Activated T-helper 1 cell treated with anti-CD3 and anti-CD28 coated beads, Interleukin-2, amount 50 U/mL, for 16 hours (primary cell): Measurements from ENCODE around the gene NIPBL.
"Not testable (repeated sequence)": the region's sequence is repeated elsewhere in the genome, so short reads cannot be mapped to it uniquely, and the experiment has no call there.

ENCODE experiments used
- DNase-seq, 2 donors: peaks; one replicate each; pipeline ENCODE4 v3.0.0-alpha.2; 2020; ENCODE audit warnings: low read depth in 1 of 2, low spot score in 1 of 2

NIPBL gene

DNA sequence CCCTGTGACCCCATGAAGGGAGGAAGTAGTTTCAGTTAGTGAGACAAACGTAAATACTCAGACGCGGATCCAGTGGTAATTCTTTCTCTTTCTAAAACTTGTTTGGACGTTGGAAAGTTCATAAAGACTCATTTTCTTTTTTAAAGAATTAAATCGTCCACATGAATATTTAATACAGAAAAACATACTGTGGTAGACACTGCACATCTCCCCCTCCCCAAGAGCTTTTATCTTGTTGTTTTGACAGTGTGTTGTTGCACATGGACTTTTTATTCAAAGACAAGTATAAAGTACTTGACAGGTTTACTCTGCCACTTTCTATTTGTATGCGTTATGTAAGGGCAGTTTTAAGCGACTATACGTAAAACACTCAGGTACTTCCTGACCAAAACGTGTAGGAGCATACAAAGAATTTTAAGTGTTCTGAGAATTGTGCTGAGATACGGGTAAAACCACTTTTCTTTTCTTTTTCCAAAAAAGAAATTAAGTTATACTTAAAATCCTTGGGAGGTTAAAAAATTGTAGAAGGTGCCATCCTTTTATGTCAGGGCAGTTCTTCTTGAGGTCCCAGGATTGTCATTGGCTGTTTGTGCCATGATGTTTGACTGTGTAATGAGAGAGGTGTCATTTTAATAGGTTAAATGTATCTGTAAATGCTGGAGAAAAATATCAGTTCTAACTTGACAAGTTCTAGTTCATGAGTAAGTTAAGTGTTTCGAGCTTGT is 1.3 kb downstream of the NIPBL start:
- no peak for DNase-seq

DNA sequence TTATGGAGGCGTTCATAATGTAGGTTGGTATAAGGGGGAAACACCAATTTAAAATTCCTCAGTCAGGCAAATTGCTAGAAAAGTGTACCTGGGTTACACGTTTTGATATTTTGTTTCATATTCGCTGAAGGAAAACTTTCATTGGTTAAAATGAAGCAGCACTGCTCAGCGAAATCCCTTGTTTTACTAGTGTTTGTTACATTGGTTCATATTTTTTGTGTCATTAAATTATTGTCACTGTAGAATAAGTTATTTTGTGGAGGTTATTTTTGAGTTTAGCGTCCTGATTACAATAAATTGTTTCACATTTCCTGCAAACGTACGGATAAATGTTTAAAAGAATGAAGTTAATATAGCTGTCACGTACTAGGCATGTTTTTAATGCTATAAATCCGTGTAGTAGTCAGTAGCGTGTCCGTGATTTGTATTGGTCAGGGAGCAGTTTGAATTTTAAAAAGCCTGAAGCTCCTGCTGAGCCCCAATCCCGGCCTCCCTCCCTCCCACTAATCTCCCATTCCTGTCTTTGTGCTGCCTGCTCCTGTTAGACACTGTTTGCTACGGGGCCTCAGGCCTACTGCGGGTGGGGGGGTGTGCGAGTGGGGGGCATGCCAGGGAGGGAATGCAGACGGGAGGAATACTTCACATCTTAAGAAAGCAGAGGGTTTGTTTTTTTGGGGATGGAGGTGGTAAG is 2.0 kb downstream of the NIPBL start:
- no peak for DNase-seq

DNA sequence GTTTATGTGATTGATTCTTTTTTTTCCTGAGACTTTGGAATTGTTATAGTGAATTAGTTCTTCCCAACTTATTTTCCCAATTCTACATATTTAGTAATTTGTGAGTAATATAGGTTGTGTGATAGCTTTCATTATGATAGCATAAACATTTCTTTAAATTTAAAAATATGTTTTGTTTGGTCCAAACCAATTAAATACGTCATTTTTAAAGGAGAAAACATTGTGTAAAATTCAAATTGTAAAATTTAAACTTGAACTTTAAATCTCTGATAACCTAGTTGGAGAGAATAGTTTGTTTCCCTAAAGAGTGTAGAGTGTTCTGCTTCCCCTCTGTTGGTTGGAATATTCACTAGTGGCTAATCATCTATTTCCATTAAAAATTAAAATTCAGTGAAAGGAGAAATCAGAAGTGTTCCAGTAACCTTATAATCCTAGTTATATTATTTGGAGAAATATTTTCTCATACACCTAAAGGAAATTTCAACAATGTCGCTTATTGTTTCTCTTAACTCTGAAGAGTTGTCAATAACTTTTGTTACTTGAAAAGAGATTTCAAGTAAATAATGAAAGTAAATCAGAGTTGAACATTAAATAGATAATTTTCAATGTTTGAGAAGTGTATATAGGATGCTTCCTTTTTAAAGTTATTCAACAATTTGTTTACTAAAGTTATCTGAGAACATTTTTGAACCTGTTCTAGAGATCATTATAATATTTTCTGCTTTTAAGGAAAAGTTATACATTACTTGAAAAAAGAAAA is 2.9 kb downstream of the NIPBL start:
- DNase-seq: no peak

DNA sequence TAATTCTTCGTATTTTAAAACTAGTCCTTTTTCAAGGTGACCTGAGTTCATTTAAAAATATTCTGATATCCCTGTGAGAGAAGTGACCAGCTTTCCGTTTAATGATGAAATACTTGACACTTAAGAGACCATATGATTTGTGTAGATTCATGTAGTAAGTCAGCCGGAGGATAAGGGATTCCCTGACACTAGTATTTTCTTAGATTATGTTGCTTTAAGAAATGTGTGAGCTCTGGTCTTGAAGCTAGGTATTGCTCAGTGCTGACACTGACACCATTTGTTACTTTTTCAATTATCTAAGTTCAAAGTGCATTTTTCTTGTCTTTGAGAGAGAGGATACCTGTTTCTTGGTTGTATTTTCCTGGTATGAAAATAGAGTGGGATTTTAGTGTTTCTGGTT is 4.2 kb downstream of the NIPBL start:
- DNase-seq: no peak

DNA sequence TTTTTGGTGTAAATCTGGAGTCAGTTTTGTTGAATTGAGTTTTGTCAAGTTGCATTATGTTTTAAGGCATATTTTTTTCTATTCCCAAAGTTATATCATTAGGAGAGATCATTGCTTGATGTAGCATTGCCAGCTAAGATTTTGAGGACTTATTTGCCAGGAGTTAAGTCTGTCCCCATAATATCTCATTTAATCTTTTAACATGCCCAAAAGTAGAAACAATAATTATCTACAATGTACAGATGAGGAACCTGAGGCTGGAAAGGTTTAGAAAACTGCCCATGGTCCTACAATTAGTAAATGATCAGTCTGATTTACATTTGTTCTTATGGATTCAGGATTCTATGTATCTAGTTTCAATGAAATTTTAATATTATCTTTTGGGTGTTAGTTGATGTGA is 4.7 kb downstream of the NIPBL start:
- DNase-seq: no peak

DNA sequence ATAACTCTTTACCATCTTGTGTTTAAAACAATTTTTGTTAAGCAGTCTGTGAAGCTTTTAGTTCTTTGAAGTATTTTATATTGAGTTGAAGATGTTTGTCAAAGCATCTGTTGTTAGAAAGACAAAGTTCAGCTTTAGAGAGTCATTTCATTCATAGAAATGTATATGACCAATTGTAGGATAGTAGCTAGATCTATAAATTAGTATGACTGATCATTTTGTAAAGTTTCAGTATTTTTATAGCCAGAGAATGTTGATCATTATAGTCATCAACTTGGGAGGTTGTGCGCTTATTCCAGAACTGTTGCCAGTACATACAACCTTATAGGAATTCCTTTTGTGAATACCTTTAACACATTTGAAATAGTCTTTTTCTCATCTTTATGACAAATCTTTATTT is 5.2 kb downstream of the NIPBL start:
- DNase-seq: no peak

DNA sequence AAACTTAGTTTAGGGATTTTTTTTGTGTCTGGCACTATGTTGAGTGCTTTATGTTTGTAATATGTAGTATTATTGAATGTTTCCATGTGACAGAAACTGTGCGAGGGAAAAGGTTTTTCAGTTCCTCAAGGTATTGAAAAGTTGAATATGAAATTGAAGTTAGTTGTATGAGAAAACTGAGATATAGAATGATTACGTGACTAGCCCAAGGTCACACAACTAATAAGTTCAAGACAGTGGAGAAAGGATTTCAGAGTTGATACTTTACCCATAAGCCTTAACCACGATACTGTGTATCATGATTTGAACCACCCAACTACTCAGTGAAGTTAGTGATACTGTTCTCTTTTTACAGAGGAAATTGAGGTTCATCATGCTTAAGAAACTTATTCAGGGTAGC is 5.7 kb downstream of the NIPBL start:
- DNase-seq: no peak

DNA sequence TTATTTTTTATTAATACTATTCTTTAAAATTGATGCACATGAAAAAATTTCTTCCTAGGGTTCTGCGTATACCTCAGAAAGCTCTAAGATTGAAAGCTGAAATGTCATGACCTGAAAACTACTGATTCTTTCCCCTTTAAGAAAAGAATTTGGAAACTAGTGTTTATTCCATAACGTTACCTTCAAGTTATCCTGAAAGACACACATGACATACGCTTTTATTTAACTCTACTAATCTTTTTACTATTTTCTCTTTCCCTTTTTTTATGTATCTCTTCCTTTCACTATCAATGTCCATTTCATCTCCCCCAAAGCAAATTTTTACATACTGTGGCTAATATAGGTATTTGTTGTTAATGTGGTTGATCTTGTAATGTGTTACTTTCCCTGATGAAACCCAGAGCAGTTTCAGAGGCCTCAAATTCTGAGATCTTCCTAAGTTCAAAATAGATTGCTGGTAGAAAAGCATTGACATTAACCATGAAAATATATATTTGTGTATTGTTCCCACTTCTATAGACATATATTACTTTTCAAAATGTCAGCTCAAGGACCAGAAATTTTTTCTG is 7.4 kb downstream of the NIPBL start:
- DNase-seq: no peak

DNA sequence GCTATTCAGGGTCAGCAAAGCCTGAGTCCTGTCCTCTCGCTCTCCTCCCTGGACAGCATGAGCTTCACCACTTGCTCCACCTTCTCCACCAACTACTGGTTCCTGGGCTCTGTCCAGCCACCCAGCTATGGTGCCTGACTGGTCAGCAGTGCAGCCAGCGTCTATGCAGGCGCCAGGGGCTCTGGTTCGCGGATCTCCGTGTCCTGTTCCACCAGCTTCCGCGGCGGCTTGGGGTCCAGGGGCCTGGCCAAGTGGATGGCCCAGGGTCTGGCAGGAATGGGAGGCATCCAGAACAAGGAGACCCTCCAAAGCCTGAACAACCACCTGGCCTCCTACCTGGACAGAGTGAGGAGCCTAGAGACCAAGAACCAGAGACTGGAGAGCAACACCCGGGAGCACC is 8.6 kb downstream of the NIPBL start:
- no peak for DNase-seq

DNA sequence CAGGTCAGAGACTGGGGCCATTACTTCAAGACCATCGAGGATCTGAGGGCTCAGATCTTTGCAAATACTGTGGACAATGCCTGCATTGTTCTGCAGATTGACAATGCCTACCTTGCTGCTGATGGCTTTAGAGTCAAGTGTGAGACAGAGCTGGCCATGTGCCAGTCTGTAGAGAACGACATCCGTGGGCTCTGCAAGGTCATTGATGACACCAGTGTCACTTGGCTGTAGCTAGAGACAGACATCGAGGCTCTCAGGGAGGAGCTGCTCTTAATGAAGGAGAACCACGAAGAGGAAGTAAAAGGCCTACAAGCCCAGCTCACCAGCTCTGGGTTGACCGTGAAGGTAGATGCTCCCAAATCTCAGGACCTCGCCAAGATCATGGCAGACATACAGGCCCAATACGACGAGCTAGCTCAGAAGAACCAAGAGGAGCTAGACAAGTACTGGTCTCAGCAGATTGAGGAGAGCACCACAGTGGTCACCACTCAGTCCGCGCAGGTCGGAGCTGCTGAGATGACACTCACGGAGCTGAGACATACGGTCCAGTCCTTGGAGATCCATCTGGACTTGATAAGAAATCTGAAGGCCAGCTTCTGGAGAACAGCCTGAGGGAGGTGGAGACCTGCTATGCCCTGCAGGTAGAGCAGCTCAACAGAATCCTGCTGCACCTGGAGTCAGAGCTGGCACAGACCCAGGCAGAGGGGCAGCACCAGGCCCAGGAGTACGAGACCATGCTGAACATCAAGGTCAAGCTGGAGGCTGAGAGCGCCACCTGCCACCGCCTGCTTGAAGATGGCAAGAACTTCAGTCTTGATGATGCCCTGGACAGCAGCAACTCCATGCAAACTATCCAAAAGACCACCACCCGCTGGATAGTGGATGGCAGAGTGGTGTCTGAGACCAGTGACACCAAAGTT is 9.3 kb downstream of the NIPBL start:
- DNase-seq: no peak

DNA sequence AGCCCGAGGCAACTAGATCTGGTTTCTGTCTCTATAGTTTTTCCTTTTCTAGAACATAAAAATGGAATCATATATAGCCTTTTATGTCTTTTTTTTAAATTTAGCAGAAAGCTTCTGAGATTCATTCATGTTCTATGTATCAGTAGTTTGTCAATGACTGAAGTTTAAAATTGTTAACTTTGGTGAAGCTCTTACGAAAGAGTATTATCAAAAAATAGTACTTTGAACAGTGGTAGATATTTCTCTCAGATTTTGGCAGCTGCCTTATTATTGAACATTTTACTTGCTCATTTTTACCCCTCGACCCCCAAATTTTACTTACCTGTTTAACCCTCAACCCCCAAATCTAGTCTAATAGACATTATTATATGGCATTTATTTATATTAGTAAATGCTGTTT is 10.2 kb downstream of the NIPBL start:
- DNase-seq: no peak

DNA sequence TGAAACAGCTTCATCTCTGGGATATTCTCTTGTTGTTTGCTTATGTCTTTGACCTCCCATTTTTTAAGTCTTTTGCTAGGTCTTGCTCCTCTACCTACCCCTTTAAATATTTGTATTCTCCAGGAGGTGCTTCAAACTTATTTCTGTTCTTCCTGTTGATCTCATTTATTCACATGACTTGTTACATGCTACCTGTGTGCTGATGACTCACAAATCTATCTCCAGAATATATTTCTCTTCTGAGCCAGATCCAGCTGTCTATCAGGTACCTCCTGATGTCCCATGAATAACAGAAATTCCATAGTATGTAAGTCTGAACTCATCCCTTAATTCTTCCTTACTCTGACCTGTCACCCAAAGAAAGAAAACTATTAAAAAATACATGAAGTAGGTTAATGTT is 11.0 kb downstream of the NIPBL start:
- no peak for DNase-seq

DNA sequence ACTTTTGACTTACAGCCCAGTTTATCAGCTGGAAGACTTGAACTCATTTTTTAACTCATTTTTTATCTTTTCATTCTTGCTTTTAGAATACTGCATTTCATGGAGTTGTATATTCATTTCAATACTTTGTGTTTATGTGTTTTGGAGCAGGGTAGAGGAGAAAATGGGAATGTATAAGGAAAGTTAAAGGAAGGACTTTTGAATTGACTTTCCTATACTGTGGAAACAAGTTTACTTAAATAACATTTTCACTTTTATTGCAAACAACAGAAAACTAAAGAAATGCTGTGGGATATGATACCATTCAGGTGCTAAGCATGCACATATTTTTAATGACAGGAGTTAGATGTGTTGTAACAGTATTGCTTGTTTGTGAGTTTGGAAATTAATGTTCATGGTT is 11.7 kb downstream of the NIPBL start:
- DNase-seq: no peak

DNA sequence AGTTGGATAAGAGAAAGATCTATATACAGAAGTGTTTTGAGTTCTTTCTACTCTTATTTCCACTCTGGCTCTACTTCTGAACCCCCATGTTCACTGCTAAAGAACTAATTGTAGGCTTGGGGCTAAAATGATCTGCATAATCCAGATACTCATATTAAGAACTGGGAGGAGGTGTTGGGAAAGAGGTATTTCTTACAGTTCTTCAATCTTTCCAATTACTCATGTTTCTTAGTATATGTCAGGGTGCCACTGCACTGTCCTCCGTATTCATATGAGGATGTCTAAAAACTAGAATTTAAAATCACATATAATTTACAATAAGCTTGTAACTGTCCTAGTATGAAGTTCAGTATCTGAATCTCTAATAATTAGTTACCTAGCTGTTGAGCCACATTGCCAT is 12.7 kb downstream of the NIPBL start:
- no peak for DNase-seq

DNA sequence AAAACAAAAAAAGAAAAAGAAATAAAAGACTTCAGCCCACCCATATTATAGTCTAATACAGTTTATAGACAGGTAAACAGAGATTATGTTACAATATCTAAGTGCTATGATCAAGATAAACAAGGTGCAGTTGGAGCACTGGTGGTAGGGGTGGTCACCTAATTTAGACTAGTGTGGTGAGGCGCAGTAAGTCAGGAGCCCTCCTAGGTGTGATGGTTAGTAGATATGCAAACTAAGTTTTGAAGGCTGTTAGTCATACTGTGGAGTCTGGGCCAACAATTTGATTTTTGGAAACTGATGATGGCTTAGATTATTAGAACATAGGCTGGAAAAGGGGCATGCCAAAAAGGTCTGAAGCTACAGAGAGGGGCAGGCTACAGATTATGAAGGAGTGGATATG is 14.7 kb downstream of the NIPBL start:
- no peak for DNase-seq

DNA sequence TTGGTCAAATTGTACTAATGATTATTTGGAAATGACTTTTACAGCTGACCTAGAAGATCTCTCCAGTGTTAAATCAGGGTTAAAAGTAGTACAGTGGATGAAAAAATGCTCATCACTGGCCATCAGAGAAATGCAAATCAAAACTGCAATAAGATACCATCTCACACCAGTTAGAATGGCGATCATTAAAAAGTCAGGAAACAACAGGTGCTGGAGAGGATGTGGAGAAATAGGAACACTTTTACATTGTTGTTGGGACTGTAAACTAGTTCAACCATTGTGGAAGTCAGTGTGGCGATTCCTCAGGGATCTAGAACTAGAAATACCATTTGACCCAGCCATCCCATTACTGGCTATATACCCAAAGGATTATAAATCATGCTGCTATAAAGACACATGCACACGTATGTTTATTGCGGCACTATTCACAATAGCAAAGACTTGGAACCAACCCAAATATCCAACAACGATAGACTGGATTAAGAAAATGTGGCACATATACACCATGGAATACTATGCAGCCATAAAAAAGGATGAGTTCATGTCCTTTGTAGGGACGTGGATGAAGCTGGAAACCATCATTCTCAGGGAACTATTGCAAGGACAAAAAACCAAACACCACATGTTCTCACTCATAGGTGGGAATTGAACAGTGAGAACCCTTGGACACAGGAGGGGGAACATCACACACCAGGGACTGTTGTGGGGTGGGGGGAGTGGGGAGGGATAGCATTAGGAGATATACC is 15.7 kb downstream of the NIPBL start:
- not testable (repeated sequence) for DNase-seq

DNA sequence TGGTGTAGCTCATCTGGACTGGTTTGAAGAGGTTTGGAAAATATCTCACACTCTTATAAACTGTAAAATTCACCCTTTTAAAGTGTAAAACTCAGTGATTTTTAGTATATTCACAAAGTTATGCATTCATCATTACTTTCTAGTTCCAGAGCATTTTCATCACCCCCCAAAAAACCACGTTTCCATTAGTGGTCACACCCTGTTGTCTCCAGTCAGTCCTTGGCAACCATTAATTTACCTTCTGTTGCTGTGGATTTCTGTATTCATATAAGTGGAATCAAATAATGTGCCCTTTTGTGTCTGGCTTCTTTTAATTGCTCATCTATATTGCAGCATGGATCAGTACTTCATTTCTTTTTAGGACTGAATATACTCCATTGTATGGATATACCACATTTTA is 18.4 kb downstream of the NIPBL start:
- DNase-seq: no peak

DNA sequence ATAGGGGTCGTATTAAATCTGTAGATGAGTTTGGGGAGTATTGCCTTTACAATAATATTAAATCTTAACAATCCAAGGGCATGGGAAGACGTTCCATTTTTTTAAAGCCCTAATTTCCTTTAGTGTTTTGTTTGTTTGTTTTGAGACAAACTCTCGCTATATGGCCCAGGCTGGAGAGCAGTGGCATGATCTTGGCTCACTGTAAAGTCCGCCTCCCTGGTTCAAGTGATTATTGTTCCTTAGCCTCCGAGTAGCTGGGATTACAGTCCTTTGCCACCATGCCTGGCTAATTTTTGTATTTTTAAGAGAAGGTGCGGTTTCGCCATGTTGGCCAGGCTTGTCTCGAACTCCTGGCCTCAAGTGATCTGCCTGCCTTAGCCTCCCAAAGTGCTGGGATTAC is 19.9 kb downstream of the NIPBL start:
- no peak for DNase-seq

DNA sequence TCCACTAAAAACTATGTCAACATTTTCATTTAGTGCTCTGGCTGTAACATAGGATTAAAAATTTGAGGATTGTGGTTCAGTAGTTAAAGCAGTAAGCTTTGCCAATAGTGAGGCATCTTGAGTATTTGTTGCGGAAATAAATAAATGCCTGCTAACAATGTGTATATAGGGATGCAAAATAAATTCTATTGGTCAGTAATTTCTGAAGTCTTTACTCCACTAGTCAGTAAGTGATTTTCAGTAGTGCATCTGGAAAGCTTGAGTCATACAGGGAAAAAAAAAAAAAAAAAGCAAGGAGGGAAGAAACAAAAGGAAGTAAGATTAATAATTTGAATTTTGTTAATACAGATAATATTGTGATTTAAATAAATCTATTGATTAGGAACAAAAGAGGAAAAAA is 21.0 kb downstream of the NIPBL start:
- DNase-seq: no peak

DNA sequence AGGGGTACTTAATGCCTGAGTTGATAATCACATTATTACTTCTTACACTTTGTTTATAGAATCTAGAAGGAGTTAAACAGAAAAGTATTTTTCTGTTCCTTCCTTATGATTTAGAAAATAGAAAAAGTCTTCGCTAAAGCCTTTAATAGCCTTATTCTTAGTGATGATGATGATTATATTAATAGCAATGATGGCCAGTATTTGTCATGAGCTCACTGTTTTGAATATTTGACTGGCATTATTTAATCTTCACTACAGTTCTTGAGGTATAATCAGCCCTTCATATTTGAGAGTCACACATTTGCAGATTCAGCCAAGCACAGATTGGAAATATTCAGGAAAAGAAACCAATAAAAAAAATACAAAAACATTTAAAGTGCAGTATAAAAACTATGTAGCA is 23.3 kb downstream of the NIPBL start:
- DNase-seq: no peak
